Activated naive CD4-positive, alpha-beta T cell treated with anti-CD3 and anti-CD28 coated beads, Interleukin-2, amount 50 U/mL, for 16 hours (primary cell): ENCODE data around the gene FOXK2.

Experiments
- DNase-seq: peaks from one replicate; pipeline ENCODE4 v3.0.0-alpha.2; 2020

FOXK2 gene

DNA sequence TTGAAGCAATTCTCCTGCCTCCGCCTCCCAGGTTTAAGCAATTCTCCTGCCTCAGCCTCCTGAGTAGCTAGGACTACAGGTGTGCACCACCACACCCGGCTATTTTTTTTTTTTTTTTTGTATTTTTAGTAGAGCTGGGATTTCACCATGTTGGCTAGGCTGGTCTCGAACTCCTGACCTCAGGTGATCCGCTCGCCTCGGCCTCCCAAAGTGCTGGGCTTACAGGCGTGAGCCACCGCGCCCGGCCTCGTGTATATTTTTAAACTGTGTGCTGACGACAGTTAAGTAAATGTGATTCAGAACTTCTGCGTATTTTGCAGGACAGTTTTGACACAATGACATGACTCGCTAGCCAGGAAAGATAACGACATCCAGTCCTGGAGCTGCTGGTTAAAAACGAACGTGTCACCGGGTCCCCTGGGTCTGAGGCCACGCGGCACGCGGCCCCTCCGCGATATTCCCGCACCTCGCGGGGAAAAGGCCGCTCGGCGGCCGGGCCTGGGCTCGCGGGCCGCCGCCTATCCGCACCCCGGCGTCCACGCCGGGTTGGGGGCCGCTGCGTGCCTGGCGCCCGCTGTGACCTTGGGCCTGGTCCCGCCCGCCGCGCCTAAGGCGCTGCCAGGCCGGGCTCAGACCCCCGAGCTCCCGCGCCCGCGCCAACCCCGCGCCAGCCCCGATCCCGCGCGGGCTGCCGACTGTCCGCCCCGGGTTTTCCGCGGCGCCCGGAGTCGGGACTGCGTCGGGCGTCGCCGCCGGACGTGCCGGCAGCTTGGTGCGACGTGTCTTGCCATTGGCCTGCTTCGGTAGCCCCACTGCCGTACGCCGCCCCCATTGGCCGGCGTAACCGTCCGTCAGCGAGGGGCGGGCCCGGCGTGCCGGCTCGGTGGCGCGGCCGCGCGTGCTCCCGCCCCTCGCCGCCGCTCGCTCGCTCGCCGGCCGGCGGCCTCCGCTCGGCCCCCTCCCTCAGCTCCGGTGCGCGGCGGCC lies at the start of gene FOXK2:
Gene FOXK2, plus strand, starts transcription at position 907 of the 985 bp plus-strand sequence. CDS start 157 bp downstream, outside the sequence.
- DNase-seq = peak; percentile 95

DNA sequence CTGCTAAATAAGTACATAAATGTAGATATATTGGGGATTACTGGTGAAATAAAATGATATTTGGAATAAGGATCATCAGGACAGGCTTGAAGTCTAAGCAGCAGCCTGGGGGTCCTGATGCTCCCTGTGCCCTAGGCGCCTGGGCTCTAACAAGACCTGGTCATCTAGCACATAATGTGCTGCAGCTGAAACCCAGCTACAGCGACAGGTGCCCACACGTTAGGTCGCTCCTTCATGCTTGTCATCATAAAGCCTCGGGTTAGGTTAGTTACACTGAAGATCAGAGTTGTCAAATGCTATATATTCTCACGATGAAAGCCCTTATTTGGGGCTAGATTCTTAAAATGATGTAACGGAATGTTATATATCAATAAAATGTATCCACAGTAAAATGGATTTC lies 49.5 kb upstream of the FOXK2 start:
- no peak for DNase-seq

DNA sequence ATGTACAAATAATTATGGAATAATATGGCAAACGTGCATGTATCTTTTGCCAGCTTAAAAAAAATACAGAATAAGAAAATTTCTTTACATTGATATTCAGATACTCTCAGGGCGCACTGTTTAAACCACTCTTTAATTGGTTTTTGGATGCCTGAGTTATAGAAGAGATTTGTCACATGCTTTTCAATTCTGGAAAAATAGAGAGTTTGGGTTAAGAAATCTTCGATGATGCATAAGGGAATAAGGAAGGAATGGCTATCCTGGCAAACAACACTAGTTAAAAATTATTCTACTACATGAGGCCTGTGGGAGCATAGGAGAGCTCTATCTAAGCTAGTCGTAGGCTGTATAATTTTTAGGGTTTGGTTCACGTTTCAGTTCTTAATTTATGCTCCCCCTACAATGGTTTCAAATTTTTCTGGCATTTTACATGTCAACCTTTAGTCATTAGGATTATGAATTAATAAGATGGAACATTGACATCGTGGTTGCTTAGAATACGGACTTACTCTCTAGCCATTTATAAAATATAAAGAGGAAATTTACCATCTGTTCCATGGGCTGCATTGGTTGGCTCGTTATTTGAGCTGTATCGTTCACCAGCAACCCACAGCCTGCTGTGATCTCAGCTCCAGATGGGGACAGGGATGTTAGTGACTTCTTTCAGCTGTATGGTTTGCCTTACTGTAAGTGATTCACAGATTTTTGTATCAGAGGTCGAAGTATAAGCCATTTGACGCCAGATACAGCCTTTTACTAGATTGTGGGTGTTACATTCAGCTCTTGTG lies 45.1 kb upstream of the FOXK2 start:
- no peak for DNase-seq

DNA sequence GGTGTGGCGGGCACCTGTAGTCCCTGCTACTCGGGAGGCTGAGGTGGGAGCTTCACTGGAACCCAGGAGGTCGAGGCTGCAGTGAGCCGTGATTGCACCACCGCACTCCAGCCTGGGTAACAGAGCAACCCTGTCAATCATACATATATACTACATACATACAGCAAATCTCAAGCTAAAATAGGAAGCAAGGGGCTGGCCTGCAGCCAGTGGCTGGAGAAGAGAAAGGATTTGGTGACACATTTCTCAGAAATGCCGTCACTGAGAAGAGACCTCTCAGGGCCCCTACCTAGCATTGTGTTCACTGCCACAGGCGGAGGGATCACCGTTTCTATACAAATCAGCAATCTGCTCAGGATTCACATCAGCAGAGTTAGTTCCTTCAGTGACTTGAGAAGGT lies 44.1 kb upstream of the FOXK2 start:
- no peak for DNase-seq

DNA sequence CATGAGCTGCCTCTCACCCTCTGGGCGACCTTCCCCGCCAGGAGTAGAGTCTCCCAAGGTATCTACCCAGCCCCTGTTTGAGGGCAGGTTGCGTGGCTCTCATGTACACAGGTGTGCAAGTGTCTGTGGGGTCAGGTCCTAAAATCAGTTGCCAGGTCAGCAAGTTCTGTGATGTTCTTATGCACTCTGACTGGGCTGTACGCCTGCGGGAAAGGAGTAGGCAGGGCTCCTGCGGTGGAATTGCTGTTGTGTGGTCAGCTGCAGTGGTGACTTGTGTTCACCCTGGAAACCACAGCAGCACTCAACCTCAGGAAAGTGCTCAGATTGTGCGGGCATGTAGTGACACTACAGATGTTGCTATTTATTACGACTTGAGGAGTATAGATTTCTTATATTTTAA lies 41.6 kb upstream of the FOXK2 start:
- DNase-seq = no peak

DNA sequence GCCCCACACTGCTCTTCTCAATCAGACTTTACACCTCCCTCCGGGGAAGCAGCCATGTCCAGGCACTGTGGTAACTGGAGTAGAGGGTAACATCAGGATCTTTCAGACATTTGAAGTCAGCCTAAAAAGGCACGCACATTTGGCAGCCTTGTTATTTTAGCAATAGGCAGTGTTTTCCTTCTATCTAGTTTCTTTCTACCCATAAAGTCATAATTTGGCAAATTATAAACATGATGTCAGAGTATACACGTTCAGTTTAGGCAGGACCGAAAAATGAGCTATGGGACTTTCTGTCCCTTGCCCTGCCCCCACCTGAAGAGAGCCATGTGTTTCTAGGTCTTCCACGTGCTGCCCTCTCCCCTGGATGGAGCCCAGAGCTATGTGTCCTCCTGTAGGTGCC lies 39.9 kb upstream of the FOXK2 start:
- DNase-seq = no peak

DNA sequence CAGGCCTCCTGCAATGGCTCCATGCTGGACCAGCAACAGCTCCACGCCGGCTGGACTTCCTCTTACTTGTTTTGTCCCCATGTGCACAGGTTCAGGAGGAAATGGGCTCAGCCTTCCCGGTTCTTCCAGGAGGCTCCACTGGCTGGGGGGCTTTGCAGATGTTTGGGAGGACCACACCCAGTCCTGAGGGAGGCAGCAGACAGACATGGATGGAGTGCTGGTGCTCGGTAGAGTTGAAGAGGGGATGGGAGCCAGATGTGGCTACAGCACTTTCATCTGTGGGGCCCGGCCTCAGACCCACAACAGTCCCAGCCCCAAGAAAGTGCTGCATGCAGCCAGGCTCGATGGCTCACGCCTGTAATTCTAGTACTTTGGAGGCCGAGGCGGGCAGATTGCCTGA lies 39.2 kb upstream of the FOXK2 start:
- DNase-seq = no peak

DNA sequence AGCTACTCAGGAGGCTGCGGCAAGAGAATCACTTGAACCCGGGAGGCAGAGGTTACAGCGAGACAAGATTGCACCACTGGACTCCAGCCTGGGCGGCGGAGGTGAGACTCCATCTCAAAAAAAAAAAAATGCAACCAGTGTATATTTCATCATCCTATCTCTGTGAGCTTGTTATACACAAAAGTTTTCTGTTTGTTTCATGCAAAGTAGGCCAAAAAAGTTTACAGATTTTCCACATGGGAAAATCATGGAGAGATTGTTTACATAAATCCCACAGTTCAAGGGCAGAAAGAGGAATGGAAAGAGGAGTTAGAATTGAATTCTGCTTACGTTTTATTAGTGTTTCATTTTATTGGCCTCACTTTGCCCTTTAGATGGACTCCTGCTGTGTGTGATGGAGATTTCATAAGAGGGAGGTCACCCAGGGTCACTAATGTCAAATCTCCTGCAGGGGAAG lies 36.3 kb upstream of the FOXK2 start:
- no peak for DNase-seq

DNA sequence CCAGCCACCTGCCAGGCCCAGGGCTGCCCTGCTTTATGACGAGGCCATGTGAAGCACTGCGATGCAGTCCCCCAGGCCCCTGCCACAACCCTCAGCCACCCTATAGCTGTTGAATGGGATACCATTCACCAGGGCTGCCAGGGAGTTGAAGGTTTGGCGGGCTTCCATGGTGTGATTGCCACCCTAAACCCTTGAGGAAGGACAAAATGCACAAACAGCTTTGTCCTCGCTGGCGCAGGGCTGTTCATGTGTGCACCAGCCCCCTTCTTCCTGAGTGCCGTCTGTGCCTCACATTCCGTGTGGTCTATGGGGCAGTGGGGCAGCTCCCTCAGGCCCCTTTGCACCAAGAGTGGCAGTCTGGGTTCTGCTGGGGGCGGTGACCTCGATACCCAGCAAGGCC lies 35.7 kb upstream of the FOXK2 start:
- DNase-seq = no peak

DNA sequence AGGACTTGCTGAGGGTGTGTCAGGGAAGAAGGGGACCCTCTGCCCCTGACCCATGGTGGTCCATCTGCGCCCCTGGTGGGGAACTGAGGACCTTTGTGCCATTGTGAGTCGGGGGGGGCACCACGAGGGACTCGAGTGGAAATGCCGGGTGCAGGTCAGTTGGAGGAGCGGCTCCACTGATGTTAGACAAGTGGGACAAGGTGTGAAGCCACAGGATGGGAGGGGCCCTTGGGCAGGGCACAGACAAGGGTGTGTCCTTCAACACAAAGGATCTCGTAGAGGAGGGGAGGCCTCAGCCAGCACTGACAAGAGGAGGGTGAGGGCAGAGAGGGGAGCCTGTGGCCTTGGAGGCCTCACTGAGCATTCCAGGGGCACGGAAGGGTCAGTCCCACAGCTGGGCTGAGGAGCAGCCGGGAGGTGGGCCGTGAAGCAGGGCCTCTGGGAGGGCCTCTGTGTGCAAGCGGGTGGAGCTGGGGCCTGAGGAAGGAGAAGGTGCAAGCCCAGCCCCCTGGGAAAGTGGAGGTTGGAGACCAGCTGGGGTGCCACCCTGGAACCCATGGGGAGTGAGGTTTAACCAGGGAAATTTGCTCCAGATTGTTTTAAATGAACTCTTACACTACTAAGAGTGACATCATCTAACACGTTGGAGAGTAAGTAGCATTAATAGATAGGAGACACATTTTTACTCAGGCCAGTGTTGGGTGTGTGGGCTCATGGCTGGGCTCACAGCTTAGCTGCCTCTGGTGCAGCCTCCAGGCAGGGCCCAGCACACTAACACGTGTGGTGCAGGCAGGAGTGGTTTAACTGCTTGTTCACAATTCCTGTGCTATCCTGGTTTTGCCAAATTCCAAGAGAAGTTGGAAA lies 33.1 kb upstream of the FOXK2 start:
- no peak for DNase-seq

DNA sequence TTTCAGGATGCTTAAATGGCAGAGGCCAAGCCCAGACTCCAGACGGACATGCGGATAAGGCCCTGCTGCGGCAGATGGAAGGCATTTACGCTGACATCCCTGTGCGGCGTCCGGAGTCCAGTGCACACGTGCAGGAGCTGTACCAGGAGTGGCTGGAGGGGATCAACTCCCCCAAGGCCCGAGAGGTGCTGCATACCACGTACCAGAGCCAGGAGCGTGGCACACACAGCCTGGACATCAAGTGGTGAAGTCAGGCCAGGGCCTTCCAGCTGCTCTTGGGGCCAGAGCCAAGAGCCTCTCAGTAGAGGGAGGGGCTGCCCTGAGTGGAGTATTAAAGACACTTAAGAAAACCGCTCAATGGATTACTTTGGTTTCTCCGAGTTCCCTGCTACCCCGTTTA lies 31.6 kb upstream of the FOXK2 start:
- no peak for DNase-seq

DNA sequence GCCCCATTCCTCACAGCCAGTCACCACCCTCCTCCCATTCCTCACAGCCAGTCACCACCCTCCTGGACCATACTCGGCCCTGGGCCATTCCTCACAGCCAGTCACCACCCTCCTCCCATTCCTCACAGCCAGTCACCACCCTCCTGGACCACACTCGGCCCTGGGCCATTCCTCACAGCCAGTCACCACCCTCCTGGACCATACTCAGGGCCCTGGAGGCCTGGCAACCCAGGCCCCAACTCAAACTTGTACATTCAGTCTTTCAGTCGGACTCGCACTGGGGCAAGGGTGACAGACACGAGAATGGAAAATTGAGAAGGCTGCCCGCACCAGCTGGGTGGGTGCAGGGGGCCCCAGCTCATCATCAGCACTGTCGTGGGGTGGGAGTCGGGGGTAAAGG lies 30.4 kb upstream of the FOXK2 start:
- no peak for DNase-seq

DNA sequence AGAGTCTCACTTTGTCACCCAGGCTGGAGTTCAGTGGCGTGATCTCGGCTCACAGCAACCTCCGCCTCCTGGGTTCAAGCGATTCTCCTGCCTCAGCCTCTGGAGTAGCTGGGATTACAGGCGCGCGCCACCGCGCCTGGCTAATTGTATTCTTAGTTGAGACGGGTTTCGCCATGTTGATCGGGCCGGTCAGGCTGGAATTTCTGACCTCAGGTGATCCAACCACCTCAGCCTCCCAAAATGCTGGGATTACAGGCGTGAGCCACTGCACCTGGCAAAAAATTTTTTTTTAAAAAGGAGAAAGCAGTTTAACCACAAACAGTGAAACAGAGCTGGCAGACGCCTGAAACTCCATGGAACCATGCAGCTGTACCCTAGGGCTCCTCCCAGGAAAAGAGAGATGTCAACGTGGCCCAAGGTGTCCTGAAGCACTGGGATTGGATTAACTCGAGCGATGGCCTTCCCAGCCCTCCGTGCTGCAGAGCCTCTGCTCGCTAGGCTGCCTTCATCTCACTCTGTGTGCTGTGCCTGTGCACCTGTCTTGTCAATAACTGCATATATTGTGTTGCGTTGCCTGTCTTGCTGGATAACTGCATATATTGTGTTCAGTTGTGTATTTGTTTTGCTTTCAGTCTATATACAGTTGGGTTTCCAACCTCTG lies 29.6 kb upstream of the FOXK2 start:
- DNase-seq = no peak

DNA sequence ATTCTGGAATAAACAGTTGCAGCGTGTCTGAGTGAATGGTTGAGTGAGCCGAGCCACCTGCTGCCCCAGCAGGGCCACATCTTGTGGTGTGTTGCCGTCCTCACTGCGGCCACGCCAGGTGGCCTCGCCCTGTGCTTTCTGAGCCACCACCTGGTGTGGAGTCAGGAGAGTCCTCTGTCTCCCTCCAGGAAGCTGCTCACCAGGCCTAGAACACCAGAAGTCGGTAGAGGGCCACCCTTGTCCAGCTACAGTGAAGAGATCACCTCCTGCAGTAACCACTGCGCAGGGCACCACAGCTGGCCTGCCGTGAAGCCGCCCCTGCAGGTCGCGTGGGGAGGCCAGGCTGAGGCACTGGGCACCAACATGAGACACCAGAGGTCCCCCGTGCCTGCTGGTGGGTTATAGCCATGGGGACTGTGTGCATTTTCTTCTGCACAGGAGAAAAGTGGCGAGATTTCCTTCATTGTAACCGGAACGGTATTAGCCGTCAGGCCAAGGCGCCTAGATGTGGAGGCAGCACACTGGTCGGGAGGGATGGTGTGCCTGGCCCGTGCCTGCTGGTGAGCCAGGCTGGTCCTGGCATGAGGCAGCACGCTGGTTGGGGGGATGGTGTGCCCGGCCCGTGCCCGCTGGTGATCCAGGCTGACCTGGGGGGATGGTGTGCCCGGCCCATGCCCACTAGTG lies 28.9 kb upstream of the FOXK2 start:
- no peak for DNase-seq

DNA sequence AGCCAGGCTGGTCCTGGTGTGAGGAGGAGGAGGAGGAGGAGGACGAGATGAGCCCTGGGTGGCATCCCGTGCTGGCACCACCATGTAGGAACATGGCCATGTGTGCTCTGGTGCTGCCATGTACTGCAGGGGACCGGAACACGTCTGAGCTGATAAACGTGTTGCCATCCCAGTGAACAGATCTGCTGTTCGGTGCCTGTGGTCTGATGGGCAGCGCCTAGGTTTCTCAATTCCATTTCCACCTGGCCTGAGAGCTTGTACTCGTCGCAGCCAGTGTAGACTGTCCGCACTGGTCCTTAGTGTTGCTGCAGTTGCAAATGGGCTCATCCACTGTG lies 28.4 kb upstream of the FOXK2 start:
- no peak for DNase-seq

DNA sequence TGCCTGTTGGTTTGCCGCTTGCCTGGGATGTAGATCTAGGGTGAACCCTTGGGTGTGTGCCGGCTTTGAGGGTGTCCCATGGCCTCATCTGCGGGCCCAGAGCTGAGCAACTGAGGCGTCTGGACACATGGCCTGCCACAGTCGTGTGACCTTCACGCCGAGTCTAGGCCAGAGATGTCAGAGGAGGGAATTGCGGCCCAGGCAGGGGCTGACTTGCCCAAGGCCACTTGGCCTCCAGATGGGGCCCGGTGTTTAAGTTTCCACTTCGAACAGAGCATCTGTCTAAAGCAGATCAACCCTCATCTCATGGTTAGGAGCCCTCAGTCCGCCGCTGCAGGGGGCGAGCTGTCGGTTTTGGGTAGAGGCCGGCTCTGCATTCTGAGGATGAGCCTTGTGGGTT lies 28.0 kb upstream of the FOXK2 start:
- no peak for DNase-seq

DNA sequence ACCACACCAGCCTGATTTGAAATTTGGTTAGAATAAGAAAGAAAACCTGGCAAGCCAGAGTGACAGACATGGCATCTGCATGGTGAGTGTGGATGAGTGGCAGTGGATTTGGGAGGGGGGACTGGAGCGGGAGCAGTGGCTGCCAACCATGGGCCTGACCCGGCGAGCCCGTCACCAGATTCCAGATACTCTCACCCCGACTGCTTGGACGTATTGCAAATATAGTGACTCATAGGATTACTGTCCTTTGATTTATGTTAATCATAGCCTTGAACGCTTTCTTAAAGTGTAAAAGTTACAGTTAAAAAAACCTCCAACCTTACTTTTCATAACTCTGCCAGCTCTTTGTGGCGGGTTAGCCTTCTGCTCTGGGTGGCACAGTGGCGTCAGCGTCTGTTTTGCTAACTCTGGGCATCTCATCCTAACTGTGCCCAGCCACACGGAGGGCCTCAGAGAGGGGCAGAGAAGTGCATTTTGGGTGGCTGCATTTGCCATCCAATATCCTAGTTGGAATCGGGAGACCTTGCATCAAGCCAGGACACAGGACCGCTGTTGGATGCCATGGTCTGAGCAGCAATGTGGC lies 26.8 kb upstream of the FOXK2 start:
- DNase-seq = no peak

DNA sequence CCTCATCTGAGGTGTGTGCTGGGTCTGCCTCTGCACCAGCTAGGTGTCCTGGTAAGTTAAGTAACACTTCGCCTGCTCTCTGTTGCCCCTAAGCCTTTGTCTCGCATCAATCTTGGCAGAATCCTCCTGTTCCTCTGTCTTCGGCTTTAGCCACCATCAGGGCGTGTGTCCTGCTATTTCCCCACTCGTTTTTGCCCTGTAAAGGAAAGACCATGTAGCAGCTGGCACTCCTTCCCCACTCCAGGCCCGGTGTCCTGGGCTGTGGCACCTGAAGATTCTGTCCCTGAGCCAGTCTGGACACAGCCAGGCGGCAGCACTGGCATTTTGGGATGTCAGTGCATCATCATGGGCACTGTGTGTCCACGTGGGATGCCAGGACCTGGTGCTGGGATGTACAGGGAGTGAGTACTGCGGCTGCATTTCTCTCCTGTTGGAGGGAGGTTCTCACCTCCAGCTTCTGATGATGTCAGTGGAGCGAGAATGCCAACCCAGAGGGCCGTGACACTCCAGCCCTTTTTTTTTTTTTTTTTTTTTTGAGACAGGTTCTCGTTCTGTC lies 26.2 kb upstream of the FOXK2 start:
- DNase-seq = no peak

DNA sequence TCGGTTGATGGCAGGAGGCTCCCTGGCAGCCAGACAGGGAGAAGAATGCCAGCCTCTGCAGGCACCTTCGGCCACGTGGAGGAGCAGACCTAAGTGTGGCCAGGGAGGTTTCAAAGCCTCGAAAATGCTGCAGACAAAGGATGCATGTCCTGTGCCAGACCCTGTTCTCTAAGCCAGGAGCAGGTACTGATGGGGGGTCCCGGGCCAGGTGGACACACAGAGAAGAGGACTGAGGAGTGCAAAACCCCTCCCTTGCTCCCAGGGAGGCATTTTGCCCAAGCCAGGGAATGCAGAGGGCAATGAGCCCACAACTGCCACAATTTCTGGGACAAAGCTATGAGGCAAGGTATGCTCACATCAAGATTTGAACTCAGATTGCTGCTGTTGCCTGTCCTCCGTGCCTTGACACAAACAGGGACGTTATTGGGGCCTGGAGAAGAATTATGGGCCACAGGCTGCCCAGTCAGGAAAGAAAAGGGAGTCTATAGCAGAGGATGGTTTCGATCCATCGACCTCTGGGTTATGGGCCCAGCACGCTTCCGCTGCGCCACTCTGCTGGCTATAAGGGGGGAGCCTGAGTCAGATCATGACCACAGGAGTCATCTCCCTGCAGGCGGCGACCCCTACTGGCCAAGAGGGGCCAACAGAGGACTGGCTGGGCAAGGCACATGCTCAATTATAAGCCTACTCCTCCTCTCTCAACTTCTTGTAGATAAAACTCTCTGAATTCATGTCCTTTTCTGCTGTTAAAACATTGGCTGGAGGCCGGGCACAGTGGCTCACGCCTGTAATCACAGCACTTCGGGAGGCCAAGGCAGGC lies 25.1 kb upstream of the FOXK2 start:
- peak; percentile 84 for DNase-seq

DNA sequence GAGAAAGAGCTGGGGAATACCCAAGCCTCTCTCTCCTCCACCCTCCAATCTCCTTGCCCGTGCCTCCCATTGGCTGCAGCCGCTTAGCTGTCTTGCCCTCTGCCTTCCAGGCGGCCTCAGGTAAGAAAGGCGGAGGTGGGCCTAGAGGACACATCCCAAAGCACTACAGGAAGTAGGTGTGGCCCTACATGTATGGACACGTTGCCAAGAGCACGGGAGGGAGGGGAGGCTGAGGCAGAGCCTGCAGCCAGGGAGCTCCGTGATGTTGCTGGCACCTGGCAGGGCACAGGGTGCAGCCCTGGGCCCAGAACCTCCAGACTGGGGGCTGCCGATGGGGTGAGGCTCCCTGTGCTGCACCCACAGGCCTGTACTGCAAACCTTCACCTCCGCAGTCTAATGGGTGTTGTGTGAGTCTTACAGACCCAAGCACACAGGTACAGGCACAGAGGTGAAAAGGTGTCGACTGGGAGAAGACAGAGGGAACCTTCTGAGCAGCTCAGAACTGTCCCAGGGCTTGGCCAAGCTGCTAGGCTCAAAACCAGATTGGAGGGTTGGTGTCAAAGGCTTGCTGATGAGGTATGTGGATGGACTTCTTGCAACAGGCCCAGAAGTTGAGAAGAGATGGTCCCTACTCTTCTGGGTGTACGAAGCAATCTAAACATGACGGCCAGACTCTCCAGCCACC lies 23.5 kb upstream of the FOXK2 start:
- DNase-seq = no peak
